HG03025 (cell line): Measurements from ENCODE around the gene FBXW7.
A peak's percentile ranks its signal among the peaks of the same experiment; 100 is the strongest.
"Not testable (repeated sequence)": the region's sequence is repeated elsewhere in the genome, so short reads cannot be mapped to it uniquely, and the experiment has no call there.

ENCODE experiments used
- ATAC-seq: cut with Tn5 transposase; IDR thresholded peaks from one replicate; pipeline ENCODE4 v1.9.1; 2021; ENCODE audit warnings: mild to moderate bottlenecking, moderate library complexity; ENCODE audit not compliant: unreplicated experiment, low FRiP score

The FBXW7 gene

DNA sequence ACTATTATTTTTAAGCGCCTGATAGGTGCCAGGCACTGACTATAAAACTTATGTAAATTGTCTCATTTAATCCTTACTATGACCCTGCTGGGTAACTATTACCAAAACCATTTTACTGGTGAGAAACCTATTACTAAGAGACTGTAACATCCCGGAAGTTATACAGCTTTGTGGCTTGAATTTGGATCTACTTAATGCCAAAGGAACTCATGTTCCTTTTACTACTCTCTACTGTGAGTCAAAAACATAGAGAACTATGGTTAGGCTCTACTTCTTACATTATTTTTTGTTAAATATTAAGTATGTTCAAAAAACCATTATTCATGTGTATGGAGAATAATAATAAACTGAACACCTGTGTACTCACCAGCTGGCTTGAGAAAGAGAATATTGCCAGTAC, 14.8 kb upstream of the FBXW7 start:
- not testable (repeated sequence) for ATAC-seq

DNA sequence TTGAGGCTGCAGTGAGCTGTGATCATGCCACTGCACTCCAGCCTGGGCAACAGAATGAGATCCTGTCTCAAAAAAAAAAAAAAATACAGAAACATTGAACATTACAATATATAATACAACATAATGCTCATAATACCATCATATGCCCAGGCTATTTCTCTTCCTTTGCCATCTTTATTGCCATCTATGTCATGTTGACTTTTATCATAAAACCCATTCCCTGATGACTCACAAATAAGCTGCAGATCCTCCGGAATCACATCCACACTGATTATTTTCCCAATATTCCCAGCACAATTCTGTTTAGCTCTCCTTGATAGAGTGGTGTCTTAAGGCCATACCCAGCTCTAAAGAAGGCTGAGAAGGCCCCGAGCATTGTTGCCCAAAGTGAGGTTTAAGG, 9.2 kb upstream of the FBXW7 start:
- ATAC-seq = no peak

DNA sequence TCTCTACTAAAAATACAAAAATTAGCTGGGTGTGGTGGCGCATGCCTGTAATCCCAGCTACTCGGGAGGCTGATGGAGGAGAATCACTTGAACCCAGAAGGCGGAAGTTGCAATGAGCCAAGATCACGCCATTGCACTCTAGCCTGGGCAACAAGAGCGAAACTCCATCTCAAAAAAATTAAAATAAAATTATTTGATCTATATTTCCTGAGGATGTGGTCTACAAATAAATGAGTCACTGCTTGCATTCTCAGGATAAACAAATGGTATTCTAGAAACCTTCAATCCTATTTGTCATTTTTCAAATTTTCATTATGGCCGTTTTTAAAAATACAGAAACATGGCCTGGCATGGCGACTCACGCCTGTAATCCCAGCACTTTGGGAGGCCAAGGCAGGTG, 8.6 kb upstream of the FBXW7 start:
- ATAC-seq = not testable (repeated sequence)

DNA sequence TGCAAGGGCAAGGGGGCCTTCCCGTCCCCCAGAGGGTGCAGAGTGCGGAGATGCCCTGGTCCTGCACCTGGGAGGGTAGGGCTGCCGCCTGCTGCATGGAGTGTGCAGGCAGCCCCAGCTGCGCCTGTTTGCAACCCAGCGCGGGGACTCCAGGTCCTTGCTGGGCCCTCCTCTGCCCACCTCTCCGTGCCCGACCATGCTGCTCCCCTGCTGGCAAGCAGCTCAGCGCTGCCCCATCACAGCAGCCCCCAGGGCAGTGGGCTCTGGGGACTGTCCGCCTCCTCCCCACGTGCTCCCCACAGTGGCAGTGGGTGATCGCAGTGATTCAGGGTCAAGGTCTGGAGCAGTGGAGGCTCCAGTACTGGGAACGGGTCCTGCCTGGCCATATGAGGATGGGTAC, 5.0 kb upstream of the FBXW7 start:
- ATAC-seq = no peak

DNA sequence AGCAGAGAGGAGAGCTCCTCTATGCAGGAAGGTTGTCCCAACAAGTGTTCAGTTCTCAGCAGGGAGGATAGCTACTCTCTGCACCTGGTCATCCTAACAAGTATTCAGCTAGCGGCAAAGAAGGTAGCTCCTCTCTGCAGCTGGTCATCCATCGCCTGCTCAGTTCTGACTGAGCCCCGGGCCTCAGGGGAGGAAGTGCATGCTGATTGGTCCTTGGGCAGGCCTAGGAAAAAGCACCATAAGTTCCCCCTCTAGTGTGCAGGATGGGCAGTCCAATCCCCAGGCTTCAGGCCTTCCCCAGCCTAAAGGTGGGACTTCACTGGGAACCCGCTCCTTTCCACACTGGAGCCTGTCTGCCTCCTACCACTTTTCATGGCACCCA, 4.4 kb upstream of the FBXW7 start:
- no peak for ATAC-seq

DNA sequence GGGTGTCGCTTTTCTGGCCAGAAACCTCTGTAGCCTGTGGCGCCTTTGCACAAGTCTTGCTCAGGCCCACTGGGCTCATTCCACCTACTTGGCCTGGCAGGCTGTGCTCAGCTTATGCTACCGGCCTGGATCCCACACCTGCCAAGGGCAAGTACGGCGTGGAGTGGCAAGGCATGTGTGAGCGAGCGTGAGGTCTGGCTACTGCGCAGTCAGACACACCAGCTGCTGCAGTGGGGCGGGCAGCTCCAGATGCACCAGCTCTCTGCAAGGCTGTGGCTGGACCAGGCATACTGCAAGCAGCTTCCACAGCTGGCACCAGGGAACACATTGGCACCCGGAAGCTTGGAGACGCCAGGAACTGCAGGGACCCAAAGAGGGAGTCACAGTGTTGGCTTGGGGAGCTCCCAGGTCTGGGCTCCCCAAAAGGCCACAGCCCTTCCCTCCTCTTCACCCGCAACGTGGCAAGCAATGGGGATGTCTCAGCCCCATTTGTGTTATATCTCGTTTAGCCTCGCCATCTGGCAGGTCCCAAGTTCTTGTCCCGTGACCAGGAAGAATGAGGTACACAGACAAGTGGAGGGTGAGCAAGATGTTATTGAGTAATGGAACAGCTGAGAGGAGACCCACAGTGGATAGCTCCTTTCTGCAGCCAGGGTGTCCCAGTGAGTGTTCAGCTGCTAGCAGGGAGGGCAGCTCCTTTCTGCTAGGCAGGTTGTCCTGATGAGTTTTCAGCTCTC, 3.8 kb upstream of the FBXW7 start:
- ATAC-seq = no peak

DNA sequence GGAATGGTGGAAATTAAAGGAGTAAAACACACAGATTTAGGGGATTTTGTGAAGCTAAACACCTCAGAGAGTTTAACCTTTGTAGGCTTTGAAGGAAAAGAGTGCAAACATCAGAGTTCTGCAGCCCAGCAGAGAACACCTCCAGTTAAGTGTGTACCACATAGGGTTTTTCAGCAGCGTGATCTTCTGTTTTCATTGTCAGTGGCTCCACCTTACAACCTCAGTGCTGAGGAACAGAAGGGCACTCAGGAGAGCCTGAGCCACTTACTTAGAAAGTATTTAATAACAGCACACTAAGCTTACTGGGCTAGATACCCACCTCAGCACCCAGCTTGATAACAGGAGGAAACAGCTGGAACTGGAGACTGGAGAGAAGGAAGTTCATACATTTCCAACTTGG, 2.0 kb upstream of the FBXW7 start:
- no peak for ATAC-seq

DNA sequence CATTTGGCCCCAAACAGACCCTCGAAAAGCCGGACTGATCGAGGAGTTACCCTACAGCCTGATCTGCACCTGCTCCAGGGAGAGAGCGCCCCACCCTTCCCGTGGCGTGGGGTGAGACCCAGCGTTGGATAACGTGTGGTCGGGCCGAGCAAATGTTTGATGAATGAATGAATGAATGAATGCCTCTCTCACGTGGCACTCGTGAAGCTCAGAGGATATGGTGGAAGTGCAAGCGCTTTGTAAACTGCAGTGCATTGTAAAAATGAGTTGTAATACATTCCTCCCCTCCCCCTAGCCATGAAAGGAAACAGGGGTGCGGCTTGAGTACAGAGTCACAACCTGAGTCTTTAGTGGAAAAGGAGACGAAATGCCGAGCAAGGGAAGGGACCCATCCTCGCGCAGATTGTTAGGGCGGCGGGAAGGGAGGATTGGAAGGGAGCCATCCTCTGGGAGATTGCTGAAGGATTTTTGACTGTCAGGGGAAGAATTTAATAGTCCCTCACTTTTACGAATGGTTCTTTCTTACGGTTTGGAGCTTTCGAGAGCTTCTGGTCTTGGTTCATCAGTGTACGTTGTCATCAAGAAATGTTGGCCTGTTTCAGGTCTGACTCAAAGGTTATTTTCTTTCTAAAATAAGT, 772 bp upstream of the FBXW7 start:
- peak; percentile 26 for ATAC-seq

DNA sequence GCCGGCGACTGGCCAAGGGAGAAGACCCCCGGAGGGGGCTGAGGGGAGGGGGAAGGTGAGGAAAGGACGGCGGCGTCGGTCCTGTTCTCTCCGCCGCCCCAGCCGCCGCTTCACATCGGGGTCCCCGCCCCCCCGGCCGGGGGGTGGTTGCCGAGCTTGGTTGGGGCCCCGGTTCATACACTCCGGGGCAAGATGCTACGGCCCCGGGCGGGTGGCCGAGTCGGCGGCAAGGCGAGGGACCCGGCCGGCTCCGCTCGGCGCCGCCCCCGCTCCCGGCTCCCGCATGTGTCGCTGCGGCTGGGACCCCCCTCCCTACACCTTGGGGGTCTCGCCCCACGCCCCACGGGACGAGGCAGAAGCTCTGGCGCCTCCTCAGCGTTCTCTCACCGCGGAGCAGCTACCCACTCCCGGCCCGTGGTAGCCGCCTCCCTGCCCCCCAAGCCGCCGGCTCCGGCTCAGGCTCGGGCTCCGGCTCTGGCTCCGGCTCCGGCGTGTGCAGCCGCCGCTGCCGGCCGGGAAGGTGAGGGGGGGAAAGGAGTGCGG, 461 bp downstream of the FBXW7 start:
- peak; percentile 10 for ATAC-seq

DNA sequence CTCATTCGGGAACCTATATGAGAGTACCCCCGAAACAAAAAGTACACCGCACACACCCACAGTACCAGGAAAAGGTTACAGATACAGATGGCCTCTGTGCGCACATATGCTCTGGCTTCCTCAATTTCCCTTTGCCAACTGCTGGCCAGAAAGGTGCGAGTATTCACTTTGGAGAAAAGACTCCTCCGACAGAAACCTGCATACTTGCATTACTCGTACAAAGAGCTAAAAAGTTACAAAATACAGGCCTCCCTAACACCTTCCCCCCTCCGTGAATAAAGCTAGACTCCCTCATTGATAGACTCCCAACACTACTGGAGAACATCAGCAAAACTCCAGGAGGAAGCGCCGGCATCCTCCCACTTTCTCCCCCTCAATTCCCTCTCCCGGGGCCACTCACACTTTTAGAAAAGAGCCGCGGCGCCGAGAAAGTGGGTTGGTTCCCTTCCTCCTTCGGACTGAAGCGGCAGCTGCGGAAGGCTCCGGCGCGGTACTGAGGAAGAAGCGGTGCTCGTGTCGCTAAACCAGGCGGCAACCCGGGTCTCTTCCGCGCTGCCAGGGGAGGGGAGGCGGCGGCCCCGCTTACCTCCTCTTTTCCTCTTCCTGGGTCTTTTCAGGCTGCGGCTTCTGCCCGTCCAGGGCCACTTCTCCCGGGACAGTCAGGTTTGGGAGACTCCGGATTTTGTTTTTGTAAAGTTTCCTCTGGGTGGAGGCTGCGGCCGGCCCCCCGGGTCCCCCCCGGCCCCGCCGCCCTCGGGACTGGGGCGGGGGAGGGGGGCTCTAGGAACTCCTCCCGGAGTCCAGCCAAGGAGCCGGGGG, 1.1 kb downstream of the FBXW7 start:
- ATAC-seq = no peak

DNA sequence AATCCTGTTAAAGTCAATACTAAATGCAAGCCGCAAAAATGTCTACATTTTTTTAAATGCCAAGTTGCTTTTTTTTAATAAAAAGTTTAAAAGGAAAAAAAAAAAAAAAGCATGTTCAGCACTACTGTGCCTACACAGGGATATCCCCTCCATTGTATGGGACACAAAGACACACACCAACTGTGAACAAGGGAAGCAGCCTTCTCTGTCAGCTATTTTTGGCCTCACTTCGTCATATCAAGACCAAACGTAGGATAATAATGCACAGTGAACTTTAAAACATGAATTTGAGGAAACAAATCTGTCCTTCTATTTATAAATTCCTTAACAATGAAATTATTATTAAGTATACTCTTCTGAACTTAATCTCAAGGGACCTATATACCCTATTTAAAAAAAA, 4.4 kb downstream of the FBXW7 start:
- no peak for ATAC-seq

DNA sequence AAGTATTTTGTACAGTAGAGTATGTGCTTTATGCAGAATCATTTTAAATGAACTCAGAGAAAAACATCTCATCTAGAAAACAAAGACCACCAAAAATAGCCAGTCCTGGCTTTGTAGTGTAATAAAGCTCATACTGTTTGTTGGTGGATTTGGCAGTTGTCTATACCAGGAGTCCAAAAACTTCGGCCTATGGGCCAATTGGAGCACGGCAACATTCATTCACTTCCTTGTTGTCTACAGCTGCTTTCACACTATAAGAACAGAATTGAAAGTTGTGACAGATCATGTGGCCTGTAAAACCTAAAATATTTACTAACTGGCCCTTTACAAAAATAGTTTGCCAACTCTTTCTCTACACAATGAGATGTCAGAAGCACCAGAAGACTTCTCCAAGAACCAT, 5.3 kb downstream of the FBXW7 start:
- no peak for ATAC-seq

DNA sequence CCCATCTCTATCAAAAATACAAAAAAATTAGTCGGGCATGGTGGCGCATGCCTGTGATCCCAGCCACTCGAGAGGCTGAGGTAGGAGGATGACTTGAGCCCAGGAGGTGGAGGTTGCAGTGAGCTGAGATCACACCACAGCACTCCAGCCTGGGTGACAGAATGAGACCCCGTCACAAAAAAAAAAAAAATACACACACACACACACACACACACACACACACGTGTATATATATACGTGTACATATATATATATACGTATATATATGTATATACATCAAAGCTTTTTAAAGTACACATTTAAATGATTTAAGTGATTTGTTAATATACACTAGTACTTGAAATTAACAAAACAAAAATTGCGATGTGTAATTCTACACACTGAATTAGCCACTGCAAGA, 6.0 kb downstream of the FBXW7 start:
- ATAC-seq = no peak

DNA sequence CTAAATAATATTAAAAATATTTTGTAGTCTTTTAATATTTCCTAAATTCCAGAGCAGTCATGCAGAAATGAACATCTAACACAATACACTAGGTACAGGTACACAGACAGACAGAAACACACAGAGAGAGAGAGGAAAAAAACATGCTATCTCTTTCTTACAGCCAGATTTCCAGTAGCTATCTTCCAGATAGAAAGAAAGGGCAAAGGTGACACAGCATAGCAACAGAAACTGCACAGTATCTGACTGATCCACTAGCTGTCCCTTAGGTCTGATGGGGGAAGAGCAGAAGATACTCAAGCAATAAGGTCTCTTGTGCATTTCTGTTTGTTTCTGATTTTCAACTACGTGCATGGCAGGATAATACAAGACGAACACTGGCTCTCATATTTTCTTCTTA, 7.8 kb downstream of the FBXW7 start:
- ATAC-seq = no peak

DNA sequence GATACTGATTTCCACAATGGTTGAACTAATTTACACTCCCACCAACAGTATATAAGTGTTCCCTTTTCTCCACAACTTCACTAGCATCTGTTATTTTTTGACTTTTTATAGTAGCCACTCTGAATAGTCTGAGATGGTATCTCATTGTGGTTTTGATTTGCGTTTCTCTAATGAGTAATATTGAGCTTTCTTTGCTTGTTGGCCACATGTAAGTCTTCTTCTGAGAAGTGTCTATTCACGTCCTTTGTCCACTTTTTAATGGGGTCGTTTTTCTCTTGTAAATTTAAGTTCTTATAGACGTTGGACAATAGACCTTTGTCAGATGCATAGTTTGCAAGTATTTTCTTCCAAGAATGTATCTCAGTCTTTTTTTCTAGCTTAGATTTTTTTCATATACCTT, 10.0 kb downstream of the FBXW7 start:
- ATAC-seq = peak; percentile 44

DNA sequence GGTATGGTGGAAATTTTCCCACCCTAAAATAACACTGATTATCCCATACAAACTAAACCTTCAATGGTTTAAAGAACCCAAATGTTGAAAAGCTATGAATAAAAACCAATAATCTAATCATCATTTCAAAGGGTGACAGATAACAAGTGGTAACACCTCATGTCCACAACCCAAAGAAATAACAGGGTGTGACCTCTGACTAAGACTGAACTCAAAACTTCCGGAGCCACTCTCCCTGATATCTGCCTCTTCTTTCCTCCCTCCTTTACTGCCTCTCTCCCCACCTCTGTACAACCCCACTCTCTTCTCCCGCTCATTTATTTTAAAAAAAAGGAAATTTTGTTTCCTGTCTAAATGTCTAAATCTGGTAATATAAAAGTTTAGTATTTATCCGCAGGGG, 11.5 kb downstream of the FBXW7 start:
- ATAC-seq = no peak

DNA sequence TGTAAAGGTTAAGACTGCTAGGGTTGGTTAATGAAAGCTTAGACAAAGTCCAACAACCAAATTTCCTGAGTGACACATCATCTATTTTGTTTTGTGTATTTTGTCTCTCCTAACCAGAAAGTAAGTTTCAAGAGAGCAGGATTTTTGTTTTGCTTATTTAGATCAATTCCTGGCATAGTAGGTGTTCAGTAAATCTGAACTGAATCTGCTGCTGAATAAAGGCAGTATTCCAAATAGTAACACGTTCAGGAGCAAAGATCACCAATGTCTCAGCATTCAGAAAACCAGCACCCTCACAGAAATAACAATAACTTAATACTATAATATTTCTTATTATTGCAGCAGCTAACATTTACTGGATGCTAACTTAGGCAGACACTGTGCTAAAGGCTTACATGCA, 12.2 kb downstream of the FBXW7 start:
- ATAC-seq = no peak

DNA sequence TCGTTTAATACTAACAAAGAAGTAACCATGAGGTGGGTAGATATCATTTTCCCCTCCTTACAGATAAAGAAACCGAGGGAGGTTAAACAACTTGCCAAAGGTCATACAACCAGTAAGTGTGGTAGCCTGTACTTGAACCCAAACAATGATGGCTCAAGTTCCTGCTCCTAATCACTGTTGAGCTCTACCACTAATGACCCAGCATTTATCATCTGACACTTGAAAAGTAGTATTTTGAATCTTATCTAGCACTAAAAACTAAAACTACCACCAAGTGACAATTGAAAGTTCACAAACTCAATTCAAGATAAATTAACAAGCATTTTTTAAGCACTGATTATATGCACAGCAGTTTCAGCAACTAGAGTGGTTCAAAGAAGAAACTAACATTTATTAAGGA, 13.1 kb downstream of the FBXW7 start:
- no peak for ATAC-seq

DNA sequence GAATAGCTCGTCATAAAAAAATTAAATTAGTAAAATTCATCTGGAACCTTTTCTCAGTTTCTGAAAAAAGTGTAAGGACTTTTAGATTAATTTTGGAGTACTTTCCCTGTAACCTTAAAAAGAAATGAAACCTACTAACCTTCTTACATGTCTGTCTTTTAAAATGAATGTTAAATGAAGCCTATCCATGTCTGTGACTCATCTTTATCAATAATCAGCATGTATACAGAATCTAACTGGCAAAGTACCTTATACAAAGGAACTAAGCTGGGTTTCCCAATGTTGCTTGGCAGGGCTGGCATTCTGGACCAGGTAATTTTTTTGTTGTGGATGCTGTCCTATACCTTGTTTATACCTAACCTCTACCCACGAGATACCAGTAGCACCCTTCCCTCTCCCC, 13.6 kb downstream of the FBXW7 start:
- no peak for ATAC-seq

DNA sequence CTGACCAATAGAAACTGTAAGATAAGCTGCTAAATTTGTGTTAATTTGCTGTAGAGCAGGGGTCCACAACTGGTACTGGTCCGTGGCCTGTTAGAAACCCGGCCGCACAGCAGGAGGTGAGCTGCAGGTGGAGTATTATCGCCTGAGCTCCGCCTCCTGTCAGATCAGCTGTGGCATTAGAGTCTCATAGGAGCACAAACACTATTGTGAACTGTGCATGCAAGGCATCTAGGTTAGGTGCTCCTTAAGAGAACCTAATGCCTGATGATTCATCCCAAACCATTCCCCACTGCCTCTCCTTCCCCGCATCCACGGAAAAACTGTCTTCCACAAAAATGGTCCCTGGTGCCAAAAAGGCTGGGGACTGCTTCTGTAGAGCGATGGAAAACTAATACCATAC, 19.7 kb downstream of the FBXW7 start:
- ATAC-seq = no peak

DNA sequence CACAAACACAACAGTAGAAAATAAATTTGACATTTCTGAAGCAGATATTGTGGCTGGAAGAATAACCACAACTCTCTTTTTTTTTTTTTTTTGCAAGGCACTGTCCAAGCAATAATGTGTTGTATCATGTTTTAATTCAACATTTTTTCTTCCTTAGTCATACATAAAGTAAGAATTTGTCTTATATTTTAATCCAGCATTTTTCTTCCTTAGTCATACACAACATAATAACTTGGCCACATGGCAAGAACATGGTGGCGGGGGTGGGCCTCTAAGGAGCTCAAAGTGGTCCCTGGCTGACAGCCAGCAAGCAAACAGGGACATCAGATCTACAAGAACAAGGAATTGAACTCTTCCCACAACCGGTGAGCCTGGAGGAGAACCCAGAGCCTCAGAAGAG, 20.2 kb downstream of the FBXW7 start:
- no peak for ATAC-seq
